ENCODE results near the gene ABI3BP.

GRCh38 chr3:101020351-101021015 is 27.3 kb upstream of the ABI3BP start:
- no peak for TF ChIP-seq CTCF (IDR thresholded peaks at IDR 0.05; ENCODE audit: low read length)
- no peak for TF ChIP-seq EZH2 (IDR thresholded peaks at IDR 0.05; ENCODE audit: borderline replicate concordance, low read length)

Data from OCI-LY1 (cell line).